Uterus (tissue), 4 donors: Measurements from ENCODE around the gene RIC1. TPM values are rescaled to one million over a fixed set of nuclear protein-coding genes. Genes with fewer than 3 reads are reported as not detected.
A peak's percentile ranks its signal among the peaks of the same experiment; 100 is the strongest.
"Not testable (repeated sequence)": the region's sequence is repeated elsewhere in the genome, so short reads cannot be mapped to it uniquely, and the experiment has no call there.

Experiments
- DNase-seq, 2 donors: peaks; one replicate each; pipeline ENCODE4 v3.0.0-alpha.2; 2019 to 2020
- H3K27ac ChIP-seq, 2 donors: fragments of 200-600 bp; sonication (generic); 1 replicate in 1 of 2; 2 replicates in 1 of 2; pipeline ENCODE4 v1.5.1; 2016 to 2018
- H3K27me3 ChIP-seq, 2 donors: fragments of 200-600 bp; sonication (generic); one replicate each; pipeline ENCODE4 v1.5.1; 2018 to 2019; ENCODE audit warnings: control low read depth in 1 of 2
- H3K36me3 ChIP-seq, 2 donors: fragments of 200-600 bp; sonication (generic); one replicate each; pipeline ENCODE4 v1.5.1; 2019; ENCODE audit warnings: control low read depth in 1 of 2
- H3K4me1 ChIP-seq, 2 donors: fragments of 200-600 bp; sonication (generic); one replicate each; pipeline ENCODE4 v1.5.1; 2018 to 2019; ENCODE audit warnings: control low read depth in 1 of 2
- H3K4me3 ChIP-seq, 2 donors: fragments of 200-600 bp; sonication (generic); 1 replicate in 1 of 2; 2 replicates in 1 of 2; pipeline ENCODE4 v1.5.1; 2018 to 2019; ENCODE audit warnings: mild to moderate bottlenecking in 1 of 2
- H3K9me3 ChIP-seq, 2 donors: fragments of 200-600 bp; sonication (generic); one replicate each; pipeline ENCODE4 v1.5.1; 2019; ENCODE audit warnings: control low read depth in 1 of 2
- POLR2A ChIP-seq, 2 donors: fragments of 450-650 bp; IDR thresholded peaks; one replicate each; pipeline ENCODE4 v1.6.1; 2016; ENCODE audit warnings: antibody characterized with exemption in 2 of 2, mild to moderate bottlenecking in 1 of 2, moderate library complexity in 1 of 2
- intact Hi-C: fragments of 100-400 bp; cut with DNase I; formaldehyde crosslinking; loops from one replicate; pipeline ENCODE4 v1.15.1; 2023; ENCODE audit warnings: low total_unique reads
- total RNA-seq, 4 donors: library from RNA; depleted of rRNA in 3 of 4; stranded (reverse); fragments of >200 nt in 3 of 4; gene quantifications; one replicate each; pipeline versions ENCODE4 v1.1.0 to v1.2.4, GENCODE V29; 2014 to 2023
- TF ChIP-seq, protein P1 (sequence below), 4 experiments: fragments of 200-600 bp in 2 of 4; fragments of 450-650 bp in 2 of 4; sonication (generic) in 2 of 4; IDR thresholded peaks; one replicate each; pipeline ENCODE4 v1.5.1; 2016 to 2019; ENCODE audit warnings: antibody characterized with exemption in 4 of 4, mild to moderate bottlenecking in 2 of 4, moderate library complexity in 1 of 4
- donor health status: DM: yes; HTN: yes; CAD: no.

The RIC1 gene
- total RNA-seq, 4 donors from 2014 or later, result 24.1 to 106 (median 52.5) TPM

DNA sequence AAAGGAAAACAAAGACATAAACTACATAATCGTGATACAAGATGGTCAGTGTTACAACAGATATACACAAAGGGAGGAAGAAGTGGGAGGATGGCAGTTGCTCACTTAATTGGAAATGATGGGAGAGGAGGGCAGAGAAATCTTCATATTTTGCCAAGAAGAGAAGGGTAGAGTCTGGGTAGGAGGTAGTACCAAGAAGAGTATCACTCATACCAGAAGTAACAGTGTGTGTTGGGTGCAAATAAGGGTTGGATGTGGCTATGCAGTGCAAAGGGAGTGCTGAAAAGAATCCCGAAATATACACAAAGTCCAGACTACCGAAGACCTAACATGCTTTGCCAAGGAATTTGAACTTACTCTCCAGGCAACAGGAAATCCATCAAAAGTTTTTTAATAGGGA is 163.0 kb downstream of the RIC1 start:
- no peaks in the 10 kb centered on the region for H3K4me1 ChIP-seq
- no peaks in the 10 kb centered on the region for H3K9me3 ChIP-seq
- H3K27ac ChIP-seq, result no peak overlapping the region
- no peaks in the 10 kb centered on the region for H3K36me3 ChIP-seq
- intact Hi-C loops, result no loop called here
- H3K4me3 ChIP-seq, result no peak overlapping the region
- H3K27me3 ChIP-seq, result no peaks in the 10 kb centered on the region
- DNase-seq, result no peak
- no peak for TF ChIP-seq POLR2A (IDR thresholded peaks at IDR 0.05)
- TF ChIP-seq, protein P1, sequence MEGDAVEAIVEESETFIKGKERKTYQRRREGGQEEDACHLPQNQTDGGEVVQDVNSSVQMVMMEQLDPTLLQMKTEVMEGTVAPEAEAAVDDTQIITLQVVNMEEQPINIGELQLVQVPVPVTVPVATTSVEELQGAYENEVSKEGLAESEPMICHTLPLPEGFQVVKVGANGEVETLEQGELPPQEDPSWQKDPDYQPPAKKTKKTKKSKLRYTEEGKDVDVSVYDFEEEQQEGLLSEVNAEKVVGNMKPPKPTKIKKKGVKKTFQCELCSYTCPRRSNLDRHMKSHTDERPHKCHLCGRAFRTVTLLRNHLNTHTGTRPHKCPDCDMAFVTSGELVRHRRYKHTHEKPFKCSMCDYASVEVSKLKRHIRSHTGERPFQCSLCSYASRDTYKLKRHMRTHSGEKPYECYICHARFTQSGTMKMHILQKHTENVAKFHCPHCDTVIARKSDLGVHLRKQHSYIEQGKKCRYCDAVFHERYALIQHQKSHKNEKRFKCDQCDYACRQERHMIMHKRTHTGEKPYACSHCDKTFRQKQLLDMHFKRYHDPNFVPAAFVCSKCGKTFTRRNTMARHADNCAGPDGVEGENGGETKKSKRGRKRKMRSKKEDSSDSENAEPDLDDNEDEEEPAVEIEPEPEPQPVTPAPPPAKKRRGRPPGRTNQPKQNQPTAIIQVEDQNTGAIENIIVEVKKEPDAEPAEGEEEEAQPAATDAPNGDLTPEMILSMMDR (IDR thresholded peaks at IDR 0.05), result no peak

DNA sequence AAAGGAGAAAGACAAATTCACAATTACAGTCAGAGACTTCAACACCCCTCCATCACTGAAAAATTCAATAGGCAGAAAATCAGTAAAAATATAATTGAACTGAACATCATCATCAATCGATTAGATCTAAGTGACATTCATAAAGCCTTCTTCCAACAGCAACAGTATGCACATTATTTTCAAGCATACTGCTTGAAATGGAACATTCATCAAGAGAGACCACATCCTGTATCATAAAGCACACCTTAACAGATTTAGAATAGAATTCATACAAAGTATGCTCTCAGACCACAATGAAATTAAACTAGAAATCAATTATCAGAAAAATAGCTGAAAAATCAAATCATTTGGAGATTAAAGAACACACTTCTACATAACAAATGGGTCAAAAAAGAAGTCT is 164.9 kb downstream of the RIC1 start:
- H3K9me3 ChIP-seq, result no peaks in the 10 kb centered on the region
- intact Hi-C loops, result no loop called here
- H3K27me3 ChIP-seq, result no peaks in the 10 kb centered on the region
- no peaks in the 10 kb centered on the region for H3K36me3 ChIP-seq
- no peak for TF ChIP-seq POLR2A (IDR thresholded peaks at IDR 0.05)
- TF ChIP-seq, protein P1 (IDR thresholded peaks at IDR 0.05), result no peak
- no peak overlapping the region for H3K4me3 ChIP-seq
- no peaks in the 10 kb centered on the region for H3K4me1 ChIP-seq
- DNase-seq, result no peak
- no peak overlapping the region for H3K27ac ChIP-seq

GRCh38 chr9:5796298-5796697 is 167.4 kb downstream of the RIC1 start:
- intact Hi-C loops, result no loop called here
- Histone ChIP-seq H3K4me1 (no peaks in the 10 kb centered on the region), H3K36me3 (no peaks in the 10 kb centered on the region), H3K9me3 (no peaks in the 10 kb centered on the region), H3K4me3 (no peak overlapping the region), H3K27me3 (no peaks in the 10 kb centered on the region), H3K27ac (no peak overlapping the region)
- DNase-seq, result no peak
- no peak for TF ChIP-seq POLR2A (IDR thresholded peaks at IDR 0.05)
- TF ChIP-seq, protein P1 (IDR thresholded peaks at IDR 0.05), result no peak

GRCh38 chr9:5798581-5798980 is 169.7 kb downstream of the RIC1 start:
- H3K4me1 ChIP-seq, result peaks cover 0 to 5% of the 10 kb centered on the region in 2 donors
- no peaks in the 10 kb centered on the region for H3K9me3 ChIP-seq
- DNase-seq, result no peak
- TF ChIP-seq POLR2A (IDR thresholded peaks at IDR 0.05), result no peak
- TF ChIP-seq, protein P1 (IDR thresholded peaks at IDR 0.05), result no peak
- H3K4me3 ChIP-seq, result no peak overlapping the region
- H3K27ac ChIP-seq, result no peak overlapping the region
- intact Hi-C loops, result no loop called here
- no peaks in the 10 kb centered on the region for H3K27me3 ChIP-seq
- H3K36me3 ChIP-seq, result no peaks in the 10 kb centered on the region

- intact Hi-C loops, result no loop called here
- TF ChIP-seq, protein P1 (IDR thresholded peaks at IDR 0.05), result peak; percentile 52 to 68 (median 62)
- TF ChIP-seq POLR2A (IDR thresholded peaks at IDR 0.05), result no peak
These were observed 170.4 kb downstream of the RIC1 start for GRCh38 chr9:5799314-5799713.

GRCh38 chr9:5800378-5800777 is 171.5 kb downstream of the RIC1 start:
- H3K9me3 ChIP-seq, H3K4me3 ChIP-seq, H3K27me3 ChIP-seq, intact Hi-C loops, H3K4me1 ChIP-seq, DNase-seq, H3K36me3 ChIP-seq: not testable (repeated sequence)
- H3K27ac ChIP-seq, result peak overlapping the region in 1 of 2 donors; percentile 27

More at GRCh38 chr9:5799314-5799713, 170.4 kb downstream of the RIC1 start:
- Histone ChIP-seq H3K27ac (no peak overlapping the region), H3K4me1 (peaks cover 0 to 5% of the 10 kb centered on the region in 2 donors), H3K36me3 (no peaks in the 10 kb centered on the region), H3K27me3 (no peaks in the 10 kb centered on the region), H3K4me3 (no peak overlapping the region), H3K9me3 (no peaks in the 10 kb centered on the region)
- DNase-seq, result no peak
